Sigmoid colon (tissue), 4 donors: ENCODE data around the gene DIP2C.

Experiments used
- EP300 ChIP-seq, 4 donors: sonication (generic); formaldehyde crosslinking; IDR thresholded peaks; one replicate each; pipeline ENCODE4 v1.6.1; 2017; ENCODE audit warnings: antibody characterized with exemption in 4 of 4
- POLR2A ChIP-seq, 2 donors: fragments of 450-650 bp; IDR thresholded peaks; one replicate each; pipeline ENCODE4 v1.6.1; 2016; ENCODE audit warnings: antibody characterized with exemption in 2 of 2, mild to moderate bottlenecking in 2 of 2, moderate library complexity in 2 of 2
- POLR2AphosphoS5 ChIP-seq, 4 donors: sonication (generic); formaldehyde crosslinking; IDR thresholded peaks; one replicate each; pipeline ENCODE4 v1.6.1; 2017; ENCODE audit warnings: antibody characterized with exemption in 4 of 4
- TF ChIP-seq, protein P1 (sequence below), 4 experiments: fragments of 450-650 bp in 3 of 4; fragments of 200-600 bp in 1 of 4; IDR thresholded peaks; one replicate each; pipeline ENCODE4 v1.5.1; 2016 to 2019; ENCODE audit warnings: antibody characterized with exemption in 4 of 4, mild to moderate bottlenecking in 3 of 4, moderate library complexity in 2 of 4

- TF ChIP-seq, protein P1, sequence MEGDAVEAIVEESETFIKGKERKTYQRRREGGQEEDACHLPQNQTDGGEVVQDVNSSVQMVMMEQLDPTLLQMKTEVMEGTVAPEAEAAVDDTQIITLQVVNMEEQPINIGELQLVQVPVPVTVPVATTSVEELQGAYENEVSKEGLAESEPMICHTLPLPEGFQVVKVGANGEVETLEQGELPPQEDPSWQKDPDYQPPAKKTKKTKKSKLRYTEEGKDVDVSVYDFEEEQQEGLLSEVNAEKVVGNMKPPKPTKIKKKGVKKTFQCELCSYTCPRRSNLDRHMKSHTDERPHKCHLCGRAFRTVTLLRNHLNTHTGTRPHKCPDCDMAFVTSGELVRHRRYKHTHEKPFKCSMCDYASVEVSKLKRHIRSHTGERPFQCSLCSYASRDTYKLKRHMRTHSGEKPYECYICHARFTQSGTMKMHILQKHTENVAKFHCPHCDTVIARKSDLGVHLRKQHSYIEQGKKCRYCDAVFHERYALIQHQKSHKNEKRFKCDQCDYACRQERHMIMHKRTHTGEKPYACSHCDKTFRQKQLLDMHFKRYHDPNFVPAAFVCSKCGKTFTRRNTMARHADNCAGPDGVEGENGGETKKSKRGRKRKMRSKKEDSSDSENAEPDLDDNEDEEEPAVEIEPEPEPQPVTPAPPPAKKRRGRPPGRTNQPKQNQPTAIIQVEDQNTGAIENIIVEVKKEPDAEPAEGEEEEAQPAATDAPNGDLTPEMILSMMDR (IDR thresholded peaks at IDR 0.05) = no peak
- TF ChIP-seq POLR2A (IDR thresholded peaks at IDR 0.05) = no peak
- no peak for TF ChIP-seq POLR2AphosphoS5 (IDR thresholded peaks at IDR 0.05)
- no peak for TF ChIP-seq EP300 (IDR thresholded peaks at IDR 0.05)
These were observed 319.0 kb downstream of the DIP2C start for GRCh38 chr10:370449-370825.
